Activated T-cell treated with anti-CD3 and anti-CD28 coated beads for 1 hour (primary cell): ENCODE results near the gene NTM.

Experiments used
- DNase-seq: peaks from one replicate; pipeline ENCODE4 v3.0.0-alpha.2; 2020; ENCODE audit warnings: low read depth

Gene NTM

DNA sequence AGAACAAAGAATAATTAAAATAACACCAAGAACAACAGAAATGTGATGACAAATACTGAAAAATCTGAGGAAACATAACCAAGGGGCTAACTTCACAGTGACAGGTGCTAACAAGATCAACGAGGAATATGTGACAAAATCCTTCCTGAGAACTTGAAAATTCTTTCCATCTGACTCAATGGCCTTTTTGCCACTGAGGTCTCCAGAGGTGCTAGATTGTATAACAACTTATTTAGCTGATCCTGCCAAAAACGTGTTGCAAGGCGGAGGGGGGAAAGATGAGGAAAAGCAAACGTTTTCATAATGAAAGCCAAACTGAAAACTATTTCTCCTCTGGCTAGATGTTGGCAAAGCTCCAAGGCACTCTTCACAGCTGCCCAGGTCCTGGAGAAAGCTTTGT lies 364.5 kb downstream of the NTM start:
- no peak for DNase-seq

GRCh38 chr11:131737357-131737756 lies 366.9 kb downstream of the NTM start:
- no peak for DNase-seq

DNA sequence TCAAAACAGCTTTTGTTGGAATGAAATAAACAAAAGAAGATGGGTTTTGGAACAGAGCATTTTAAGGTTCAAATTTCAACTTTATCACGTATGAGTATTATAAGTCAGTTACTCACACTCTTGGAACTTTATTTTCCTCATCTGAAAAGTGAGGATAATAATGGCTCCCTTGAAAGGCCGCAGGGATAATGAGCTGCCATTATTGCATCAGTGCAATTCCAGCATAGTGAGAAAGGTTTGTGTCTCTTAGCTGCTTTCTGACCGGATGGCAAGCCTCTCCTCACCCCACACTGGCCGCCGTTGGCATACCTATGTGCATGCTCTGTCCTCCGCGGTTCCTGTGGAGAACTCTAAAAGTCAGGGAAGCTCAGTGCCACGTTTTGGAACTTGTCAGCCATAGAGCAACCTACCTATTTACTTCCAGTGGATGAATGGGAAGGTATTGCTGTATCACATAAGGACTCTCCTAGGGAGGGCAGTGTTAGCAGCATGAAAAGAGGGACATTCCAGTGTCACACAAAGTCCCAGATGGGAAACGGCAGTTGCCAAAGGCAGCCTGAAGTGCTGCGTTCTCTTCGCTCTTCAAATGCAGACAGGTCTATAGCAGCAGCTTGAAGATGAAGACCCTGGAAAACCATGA lies 368.9 kb downstream of the NTM start:
- DNase-seq: no peak

DNA sequence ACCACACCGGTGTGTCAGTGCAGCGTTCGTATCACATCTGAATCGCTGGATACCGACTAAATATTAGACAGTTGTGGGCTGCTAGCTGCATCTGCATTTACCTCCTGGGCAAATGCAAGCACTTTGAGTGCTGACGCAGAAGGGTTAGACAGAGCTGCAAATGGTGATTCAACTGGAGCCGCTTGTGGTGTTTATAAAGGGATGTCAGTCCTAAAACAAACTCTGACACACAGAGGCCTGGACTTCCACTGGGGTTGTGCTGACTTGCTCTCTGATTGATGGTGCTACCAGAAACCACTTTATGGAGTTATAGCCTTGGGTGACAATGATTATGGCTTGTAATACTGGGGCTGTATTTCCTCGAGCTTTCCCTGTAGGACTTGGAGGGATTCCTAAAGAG lies 374.4 kb downstream of the NTM start:
- DNase-seq: no peak

DNA sequence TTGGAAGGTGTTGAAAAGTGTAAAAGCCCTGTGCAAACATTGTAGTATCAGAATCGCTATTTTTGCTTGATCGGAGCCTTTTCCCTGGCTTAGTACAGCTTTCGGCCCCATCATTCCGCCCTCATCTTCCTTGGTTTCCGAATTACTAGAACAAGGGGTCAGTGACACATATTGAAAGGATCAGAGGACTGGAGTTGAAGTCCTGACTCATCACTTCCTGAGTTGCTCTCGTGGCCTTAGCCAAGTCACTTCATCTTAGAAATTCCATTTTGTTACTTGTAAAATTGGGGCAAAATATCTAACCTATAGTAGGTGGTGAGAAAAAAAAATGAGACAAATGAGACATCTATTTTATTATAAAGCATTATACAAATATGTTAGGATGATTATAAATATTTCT lies 375.0 kb downstream of the NTM start:
- DNase-seq: no peak

DNA sequence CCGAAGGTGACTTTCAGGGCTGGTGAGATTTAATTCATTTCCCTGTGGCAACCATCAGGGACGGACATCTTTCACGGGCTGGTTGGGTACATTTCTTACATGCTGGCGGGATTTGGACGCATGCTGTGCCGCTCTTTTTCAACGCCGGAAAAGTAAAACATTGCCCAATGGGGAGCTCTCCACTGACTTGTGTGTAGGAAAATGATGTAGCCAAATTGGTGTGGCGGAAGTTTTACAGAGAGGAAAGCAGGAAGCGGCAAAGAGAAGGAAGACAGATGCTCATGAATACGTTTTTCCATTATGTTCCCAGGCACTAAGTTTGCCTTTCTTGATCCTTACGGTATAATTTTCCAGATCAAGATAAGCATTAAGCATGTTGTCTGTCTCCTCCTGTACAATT lies 375.8 kb downstream of the NTM start:
- no peak for DNase-seq

GRCh38 chr11:131748151-131749050 lies 378.0 kb downstream of the NTM start:
- DNase-seq: no peak

- DNase-seq: no peak
These were observed 378.7 kb downstream of the NTM start for GRCh38 chr11:131749101-131749500.

DNA sequence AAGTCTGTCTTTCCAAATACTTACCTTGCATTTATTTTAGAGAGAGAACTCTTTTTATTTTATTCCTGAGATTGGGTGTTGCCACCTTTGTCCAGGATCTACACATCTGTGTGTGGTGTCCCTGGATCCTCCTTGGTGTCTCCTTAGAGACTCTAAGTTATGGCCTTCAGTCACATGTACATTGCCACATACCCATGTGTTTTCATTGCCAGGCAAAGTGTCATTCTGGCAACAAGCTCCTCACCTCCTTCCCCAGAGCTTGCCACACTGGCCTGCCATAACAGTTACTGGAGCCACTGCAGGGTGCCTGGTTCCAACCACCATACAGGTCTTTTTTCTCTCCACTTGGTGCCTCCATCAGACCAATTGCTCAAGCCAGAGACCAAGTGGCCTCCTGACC lies 379.7 kb downstream of the NTM start:
- DNase-seq: no peak

- DNase-seq: no peak
These were observed 380.3 kb downstream of the NTM start for GRCh38 chr11:131750692-131751091.

DNA sequence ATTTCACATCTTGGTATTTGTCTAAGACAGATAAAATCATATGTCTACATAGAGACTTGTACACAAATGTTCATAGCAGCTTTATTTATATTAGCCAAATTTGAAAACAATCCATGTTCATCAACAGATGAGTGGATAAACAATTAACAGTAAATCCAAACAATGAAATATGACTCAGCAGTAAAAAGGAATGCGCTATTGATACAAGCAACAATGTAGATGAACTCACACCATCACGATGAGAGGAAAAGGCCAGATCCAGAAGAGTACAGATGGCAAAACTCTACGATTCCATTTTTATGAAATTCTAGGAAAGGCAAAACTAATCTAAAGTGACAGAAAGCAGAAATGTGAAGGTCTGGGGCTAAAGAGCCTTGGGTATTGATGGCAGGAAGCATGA lies 384.3 kb downstream of the NTM start:
- no peak for DNase-seq

DNA sequence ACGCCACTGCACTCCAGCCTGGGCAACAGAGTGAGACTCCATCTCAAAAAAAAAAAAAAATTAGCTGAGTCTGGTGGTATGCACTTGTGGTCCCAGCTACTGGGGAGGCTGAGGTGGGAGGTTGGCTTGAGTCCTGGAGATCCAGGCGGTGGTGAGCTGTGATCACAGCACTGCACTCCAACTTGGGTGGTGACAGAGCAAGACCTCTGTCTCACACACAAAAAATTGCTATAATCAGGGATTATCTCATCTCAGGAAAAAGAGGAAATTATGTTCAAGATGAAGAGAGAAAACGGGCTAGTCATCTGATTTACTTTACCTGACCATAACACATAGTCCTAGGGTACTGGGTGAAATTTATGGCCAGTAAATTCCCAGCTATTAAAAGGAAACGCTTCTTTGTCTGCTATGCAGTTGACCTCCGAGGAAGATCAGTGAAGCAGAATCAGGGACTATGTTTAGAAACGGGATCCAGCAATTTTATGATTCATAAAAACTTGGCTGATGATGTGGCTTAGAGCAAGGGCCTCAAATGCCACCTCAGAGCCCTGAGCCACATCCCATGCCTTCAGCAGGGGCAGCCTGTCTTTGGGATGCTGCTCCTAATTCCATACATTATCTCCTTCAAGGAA lies 386.2 kb downstream of the NTM start:
- no peak for DNase-seq

DNA sequence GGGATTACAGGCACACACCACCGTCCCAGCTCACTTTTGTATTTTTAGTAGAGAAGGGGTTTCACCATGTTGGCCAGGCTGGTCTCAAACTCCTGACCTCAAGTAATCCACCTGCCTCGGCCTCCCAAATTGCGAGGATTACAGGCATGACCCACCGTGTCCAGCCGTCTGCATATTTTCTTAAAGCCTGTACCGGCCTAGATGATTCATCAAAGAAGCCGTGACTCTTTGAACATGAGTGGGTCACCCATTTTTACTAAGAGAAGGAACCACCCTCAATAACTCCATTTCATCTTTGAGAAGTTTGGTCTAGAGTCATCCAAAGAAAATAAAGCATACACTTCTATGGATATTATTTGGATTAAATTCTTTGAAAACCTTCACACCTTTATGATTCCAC lies 388.3 kb downstream of the NTM start:
- no peak for DNase-seq

GRCh38 chr11:131759140-131759539 lies 388.7 kb downstream of the NTM start:
- DNase-seq: no peak

GRCh38 chr11:131760091-131761061 lies 390.0 kb downstream of the NTM start:
- DNase-seq: no peak

DNA sequence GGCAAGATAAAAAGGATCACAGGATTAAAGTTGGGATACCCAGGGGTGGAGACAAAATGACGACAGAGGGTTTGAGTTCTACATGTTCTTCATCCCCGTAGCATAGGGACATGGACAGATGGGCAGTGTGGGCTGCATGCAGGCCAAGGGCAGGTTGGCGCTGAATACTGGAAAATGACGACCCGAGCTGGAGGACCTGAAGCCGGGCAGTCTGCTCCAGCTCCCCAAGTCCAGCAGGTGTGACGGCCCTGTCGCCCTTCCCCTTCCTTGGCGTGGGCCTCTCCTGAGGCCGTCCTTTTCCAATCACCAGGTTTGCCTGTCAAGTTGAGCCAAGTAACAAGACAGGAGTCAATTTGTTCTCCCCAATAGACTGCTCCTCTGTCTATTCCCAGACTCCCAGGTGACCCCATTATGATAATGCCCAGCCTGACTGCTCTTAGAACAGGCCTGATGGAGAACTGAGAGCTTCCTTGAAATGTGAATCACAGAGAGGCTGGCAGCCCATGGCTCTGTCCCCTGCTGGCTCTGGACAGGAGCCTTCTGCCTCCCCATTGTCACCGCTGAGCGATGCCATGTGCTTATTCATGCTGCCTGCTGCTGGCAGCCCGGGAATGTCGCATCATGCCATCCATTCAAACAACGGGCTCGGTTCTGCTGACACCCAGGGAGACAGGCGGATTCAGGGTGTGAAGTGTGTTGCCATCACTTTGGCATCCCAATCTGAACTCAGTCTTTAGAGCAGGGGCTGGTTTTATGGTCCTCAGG lies 392.1 kb downstream of the NTM start:
- no peak for DNase-seq

GRCh38 chr11:131763193-131763890 lies 392.9 kb downstream of the NTM start:
- no peak for DNase-seq

- no peak for DNase-seq
These were observed 393.7 kb downstream of the NTM start for GRCh38 chr11:131764126-131764525.

GRCh38 chr11:131764649-131765048 lies 394.2 kb downstream of the NTM start:
- no peak for DNase-seq

DNA sequence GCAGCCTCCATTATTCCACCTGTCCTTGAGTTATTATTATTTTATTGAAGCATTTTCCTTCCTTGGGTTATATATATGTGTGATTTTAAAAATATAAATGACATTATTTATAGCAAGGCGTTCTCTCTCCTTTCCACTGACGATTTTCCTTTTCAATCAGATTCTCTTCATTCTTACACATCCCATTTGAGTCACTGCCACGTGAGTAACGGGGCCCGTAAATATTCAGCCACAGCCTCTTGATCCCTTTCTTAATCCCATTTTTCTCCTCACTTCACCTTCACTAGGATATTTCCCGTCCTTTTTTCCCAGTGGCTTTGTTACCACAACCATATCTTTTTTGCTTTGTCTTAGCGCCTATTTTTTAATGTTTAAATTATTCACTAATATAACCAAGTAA lies 396.2 kb downstream of the NTM start:
- DNase-seq: no peak

DNA sequence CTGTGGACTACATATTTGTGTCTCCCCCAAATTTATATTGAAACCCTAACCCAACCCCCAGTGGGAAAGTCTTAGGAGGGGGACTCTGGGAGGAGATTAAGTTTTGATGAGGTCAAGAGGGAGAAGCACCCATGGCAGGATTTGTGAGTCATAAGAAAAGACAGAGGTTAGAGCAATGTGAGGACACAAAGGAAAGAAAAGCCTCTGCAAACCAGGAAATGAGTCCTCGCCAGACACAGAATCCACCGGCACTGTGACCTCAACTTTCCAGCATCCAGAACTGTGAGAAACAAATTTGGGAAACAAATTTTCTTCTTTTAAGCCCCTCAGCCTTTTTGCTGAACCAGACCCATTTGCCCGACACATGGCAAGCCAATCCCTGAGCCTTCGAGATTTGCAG lies 397.0 kb downstream of the NTM start:
- DNase-seq: no peak
